OCI-M1 (cell line): ENCODE measurements around the gene PSMD11.
A peak's percentile ranks its signal among the peaks of the same experiment; 100 is the strongest.
"Not testable (repeated sequence)": the region's sequence is repeated elsewhere in the genome, so short reads cannot be mapped to it uniquely, and the experiment has no call there.

Experiments
- DNase-seq: peaks from one replicate; lab custom pipeline; 2025; lab: John Stamatoyannopoulos, UW

Gene PSMD11

GRCh38 chr17:32444301-32445073 lies at the start of gene PSMD11:
PSMD11 (plus strand) TSS chr17:32444510; CDS start chr17:32444524, 14 bp downstream.
- DNase-seq = peak; percentile 97

DNA sequence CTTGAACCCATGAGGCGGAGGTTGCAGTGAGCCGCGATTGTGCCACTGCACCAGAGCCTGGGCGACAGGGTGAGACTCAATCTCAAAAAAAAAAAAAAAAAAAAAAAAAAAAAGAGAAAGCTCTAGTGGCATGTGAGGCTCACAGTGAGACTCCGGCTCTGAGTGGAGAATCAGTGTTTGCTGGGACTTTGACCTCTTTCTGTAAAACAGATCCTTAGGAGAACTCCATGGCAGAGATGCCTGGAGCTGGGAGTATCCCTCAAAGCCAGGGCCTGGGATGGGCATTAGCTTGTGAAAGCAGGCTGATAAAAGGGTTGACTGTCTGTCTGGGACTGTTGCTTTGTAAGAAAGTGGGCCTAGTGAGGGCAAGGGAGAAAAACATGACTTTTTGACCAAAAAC lies 48.0 kb upstream of the PSMD11 start:
- DNase-seq = no peak

- no peak for DNase-seq
Observed at GRCh38 chr17:32398946-32399345, 45.4 kb upstream of the PSMD11 start.

GRCh38 chr17:32410085-32410484 lies 34.2 kb upstream of the PSMD11 start:
- DNase-seq = not testable (repeated sequence)

- no peak for DNase-seq
Observed at GRCh38 chr17:32426894-32427293, 17.4 kb upstream of the PSMD11 start.

DNA sequence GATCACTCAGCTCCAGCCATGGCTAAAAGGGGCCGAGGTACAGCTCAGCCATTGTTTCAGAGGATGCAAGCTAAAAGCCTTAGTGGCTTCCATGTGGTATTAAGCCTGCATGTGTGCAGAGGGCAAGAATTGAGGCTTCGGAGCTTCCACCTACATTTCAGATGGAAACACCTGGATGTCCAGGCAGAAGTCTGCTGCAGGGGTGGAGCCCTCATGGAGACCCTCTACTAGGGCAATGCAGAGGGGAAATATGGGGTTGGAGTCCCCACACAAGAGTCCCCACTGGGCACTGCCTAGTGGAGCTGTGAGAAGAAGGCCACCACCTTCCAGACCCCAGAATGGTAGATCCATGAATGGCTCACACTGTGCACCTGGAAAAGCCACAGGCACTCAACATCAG lies 14.7 kb upstream of the PSMD11 start:
- no peak for DNase-seq

DNA sequence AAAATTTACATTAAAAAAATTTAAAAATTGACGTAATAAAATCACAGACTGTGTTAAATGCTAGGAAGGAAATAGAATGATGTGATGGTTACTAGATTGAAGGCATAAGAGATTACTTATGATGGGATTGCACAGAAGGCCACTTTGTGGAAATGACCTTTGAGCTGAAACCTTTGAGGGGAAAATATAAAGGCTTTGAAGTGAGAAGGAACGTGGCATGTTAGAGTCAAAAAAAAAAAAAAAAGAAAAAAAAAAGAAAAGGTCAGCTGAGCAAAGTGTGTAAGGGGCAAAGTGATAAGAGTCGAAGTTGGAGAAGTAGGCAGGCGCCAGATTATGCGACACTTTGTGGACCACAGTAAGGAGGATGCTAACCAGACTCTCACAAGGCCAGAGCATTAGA lies 3.6 kb upstream of the PSMD11 start:
- peak; percentile 25 for DNase-seq

GRCh38 chr17:32441886-32442285 lies 2.4 kb upstream of the PSMD11 start:
- DNase-seq = no peak

DNA sequence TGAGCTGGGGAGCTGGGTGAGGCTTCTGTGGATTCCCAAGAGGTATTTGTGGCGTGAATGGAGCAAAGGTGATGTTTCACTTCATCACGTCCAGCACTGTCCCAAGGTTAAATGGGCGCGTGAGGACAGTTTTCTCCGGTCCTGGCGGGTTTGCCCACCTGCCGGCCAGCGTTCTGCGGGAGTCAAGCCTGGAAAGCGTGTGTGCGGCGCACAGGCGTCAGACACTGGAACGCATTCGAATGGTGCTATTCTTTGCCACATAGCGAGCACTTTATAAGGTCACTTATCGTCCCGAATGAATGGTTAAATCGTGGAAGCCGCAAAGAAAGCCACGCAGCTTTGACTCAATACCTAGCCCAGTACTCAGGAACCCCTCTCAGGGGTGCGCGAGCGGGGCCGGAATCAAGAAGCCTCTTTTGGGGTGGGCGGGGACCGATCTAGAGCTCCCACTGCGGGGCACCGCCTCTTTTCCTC lies 446 bp upstream of the PSMD11 start:
- no peak for DNase-seq

- DNase-seq = peak; percentile 56
Observed at GRCh38 chr17:32445074-32445415, 735 bp downstream of the PSMD11 start.

GRCh38 chr17:32445497-32445896 lies 1.2 kb downstream of the PSMD11 start:
- no peak for DNase-seq

GRCh38 chr17:32445971-32446370 lies 1.7 kb downstream of the PSMD11 start:
- peak; percentile 49 for DNase-seq

- no peak for DNase-seq
Observed at GRCh38 chr17:32446949-32447348, 2.6 kb downstream of the PSMD11 start.

- no peak for DNase-seq
Observed at GRCh38 chr17:32449963-32450362, 5.7 kb downstream of the PSMD11 start.

DNA sequence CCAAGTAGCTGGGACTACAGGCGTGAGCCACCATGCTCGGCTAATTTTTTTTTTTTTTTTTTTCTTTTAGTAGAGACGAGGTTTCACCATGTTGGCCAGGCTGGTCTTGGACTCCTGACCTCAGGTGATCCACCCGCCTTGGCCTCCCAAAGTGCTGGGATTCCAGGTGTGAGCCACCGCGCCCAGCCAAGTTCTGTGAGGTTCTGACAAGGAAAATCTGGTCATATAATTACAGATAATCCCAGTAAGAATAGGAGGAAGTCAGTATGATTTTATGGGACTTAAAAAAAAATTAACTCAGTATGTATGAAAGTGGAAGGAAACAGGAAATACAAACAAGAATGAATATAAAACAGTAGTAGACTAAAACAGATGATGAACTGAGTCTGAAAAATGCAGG lies 6.1 kb downstream of the PSMD11 start:
- not testable (repeated sequence) for DNase-seq

GRCh38 chr17:32451879-32452278 lies 7.6 kb downstream of the PSMD11 start:
- DNase-seq = no peak

GRCh38 chr17:32452281-32452680 lies 8.0 kb downstream of the PSMD11 start:
- no peak for DNase-seq

GRCh38 chr17:32453370-32453769 lies 9.1 kb downstream of the PSMD11 start:
- no peak for DNase-seq

DNA sequence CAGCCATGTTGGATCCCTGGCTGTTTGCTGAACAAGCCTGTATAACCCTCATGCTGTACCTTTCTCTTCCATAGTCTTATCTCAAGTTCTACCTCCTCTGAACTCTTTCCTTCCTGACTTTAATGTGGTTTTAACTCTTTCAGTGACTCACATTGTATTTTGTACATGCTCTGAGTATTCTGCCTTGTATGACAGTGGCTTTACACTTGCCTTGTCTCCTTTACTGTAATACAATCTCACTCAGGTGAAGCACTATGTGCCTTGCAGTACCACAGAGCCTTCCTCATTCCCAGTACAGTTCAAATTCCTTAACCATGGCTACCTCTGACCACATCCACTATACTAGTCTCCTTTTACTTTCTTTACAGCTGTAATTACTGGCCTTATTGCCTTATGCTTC lies 14.1 kb downstream of the PSMD11 start:
- no peak for DNase-seq

DNA sequence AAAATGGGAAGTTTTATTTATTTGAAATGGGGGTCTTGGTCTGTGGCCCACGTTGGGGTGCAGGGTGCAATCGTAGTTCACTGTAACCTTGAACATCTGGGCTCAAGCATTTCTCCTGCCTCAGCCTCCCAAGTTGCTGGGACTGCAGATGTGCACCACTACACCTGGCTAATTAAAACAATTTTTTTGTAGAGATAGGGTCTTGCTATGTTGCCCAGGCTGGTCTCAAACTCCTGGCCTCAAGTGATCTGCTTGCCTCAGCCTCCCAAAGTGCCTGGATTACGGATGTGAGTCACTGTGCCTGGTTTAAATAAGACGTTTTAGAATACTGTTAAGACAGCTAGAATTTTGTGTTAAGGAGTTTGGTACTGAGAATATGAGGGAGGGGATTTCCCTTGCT lies 15.7 kb downstream of the PSMD11 start:
- DNase-seq = no peak

DNA sequence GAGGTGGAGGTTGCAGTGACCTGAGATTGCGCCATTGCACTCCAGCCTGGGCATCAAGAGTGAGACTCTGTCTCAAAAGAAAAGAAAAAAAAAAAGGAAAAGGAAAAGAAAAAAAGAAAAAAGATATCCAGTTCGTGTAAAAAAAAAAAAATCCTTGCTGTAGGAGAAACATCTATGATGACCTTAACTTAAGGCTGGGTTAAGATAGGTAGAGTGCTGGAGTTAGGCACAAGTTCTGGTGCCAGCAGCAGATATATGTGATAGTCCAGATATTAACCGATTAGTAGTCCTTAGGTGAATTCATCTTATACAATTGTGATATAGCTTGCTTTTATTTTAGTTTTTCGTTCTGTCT lies 17.2 kb downstream of the PSMD11 start:
- no peak for DNase-seq

DNA sequence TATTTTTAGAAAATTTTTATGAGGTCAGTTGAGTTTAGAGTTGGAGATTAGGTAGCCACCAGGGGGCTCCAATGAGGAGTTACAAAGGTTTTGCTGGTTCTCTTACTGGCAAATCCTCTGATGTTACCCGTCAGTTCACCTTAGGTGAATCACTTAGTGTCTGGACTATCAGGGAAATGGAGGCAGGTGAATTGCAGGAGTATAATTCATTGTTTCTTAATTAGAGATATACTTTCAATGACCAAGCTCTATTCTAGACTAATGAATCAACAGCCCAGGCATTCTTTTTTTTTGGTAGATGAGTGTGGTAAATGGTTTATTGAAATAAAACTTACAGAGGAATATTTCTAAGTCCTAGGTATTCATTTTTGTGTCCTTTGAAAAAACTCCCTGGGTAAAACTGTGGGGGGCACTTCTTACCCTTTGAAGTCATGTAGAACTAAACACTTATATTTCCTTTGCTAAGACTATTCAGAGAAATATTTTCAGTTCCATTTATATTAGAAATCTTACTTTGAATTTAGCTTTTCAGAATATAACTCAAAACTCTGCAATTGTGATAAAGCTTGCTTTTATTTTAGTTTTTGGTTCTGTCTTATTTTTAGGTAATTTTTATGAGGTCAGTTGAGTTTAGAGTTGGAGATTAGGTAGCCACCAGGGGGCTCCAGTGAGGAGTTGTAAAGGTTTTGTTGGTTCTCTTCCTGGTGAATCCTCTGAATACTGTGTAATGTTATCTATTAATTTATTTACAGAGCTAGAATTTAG lies 17.7 kb downstream of the PSMD11 start:
- peak; percentile 75 for DNase-seq

- no peak for DNase-seq
Observed at GRCh38 chr17:32463304-32463703, 19.0 kb downstream of the PSMD11 start.

GRCh38 chr17:32464374-32464773 lies 20.1 kb downstream of the PSMD11 start:
- DNase-seq = no peak
